Placental epithelial cell (primary cell): Measurements from ENCODE around the gene CASD1. TPM values are rescaled to one million over a fixed set of nuclear protein-coding genes. Genes with fewer than 3 reads are reported as not detected.

Source experiments
- small RNA-seq: library from RNA; depleted of rRNA; stranded (forward); fragments of <200 nt; gene quantifications from one replicate; pipeline ENCODE3, GENCODE V24; 2012
- total RNA-seq: library from RNA; depleted of rRNA; stranded (reverse); fragments of >200 nt; gene quantifications from 2 replicates; pipeline ENCODE4 v1.2.3, GENCODE V29; 2012

The CASD1 gene
- 15.7 and 16.8 TPM in 2 replicates for total RNA-seq

GRCh38 chr7:94509264-94509886 lies at the start of gene CASD1:
TSS of gene CASD1 (plus strand) at chr7:94509809. CDS start at chr7:94510085, 276 bp downstream.

Small RNA genes lying within 50 kb of the gene (small RNA-seq; reads per million reads assigned to genes)
- gene RNU6-1328P, result not detected

Other genes with a start within 250 kb of the CASD1 start
- gene COL1A2, start 114.9 kb upstream of the CASD1 start, total RNA-seq, result 2,449 and 6,824 TPM in 2 replicates
- gene SGCE, start 146.3 kb downstream of the CASD1 start, total RNA-seq, result 37.1 and 62.4 TPM in 2 replicates